Measurements from ENCODE around the gene DIP2C. TPM values are rescaled to one million over a fixed set of nuclear protein-coding genes. Genes with fewer than 3 reads are reported as not detected.

Gene DIP2C
- polyA plus RNA-seq, 1 of the 3 experiments (the other 2 are of a cell fraction): 8.7 TPM

DNA sequence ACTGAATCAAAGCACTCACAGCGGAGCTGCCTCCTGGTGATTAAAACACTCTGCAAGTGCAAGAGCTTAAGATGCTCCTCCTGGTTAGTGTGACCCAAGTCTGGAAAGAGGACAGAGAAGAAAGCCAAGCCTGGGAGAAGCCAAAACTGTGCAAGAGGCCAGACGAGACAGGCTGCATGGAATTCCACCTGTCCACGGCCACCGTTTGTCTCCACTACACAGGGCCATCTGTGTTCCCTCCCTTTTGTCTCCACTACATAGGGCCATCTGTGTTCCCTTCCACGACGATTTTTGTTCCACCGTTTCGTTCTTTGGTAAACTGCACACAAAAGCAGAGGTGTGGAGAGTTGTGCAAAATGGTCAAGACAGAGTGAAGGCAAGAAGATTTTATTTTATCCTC lies 233.0 kb downstream of the DIP2C start (continued):
- TF ChIP-seq, protein P1, sequence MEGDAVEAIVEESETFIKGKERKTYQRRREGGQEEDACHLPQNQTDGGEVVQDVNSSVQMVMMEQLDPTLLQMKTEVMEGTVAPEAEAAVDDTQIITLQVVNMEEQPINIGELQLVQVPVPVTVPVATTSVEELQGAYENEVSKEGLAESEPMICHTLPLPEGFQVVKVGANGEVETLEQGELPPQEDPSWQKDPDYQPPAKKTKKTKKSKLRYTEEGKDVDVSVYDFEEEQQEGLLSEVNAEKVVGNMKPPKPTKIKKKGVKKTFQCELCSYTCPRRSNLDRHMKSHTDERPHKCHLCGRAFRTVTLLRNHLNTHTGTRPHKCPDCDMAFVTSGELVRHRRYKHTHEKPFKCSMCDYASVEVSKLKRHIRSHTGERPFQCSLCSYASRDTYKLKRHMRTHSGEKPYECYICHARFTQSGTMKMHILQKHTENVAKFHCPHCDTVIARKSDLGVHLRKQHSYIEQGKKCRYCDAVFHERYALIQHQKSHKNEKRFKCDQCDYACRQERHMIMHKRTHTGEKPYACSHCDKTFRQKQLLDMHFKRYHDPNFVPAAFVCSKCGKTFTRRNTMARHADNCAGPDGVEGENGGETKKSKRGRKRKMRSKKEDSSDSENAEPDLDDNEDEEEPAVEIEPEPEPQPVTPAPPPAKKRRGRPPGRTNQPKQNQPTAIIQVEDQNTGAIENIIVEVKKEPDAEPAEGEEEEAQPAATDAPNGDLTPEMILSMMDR (IDR thresholded peaks at IDR 0.05): no peak
- no peak for TF ChIP-seq SMC3 (IDR thresholded peaks at IDR 0.05; ENCODE audit: low read depth, low read length)
- TF ChIP-seq, protein P2, sequence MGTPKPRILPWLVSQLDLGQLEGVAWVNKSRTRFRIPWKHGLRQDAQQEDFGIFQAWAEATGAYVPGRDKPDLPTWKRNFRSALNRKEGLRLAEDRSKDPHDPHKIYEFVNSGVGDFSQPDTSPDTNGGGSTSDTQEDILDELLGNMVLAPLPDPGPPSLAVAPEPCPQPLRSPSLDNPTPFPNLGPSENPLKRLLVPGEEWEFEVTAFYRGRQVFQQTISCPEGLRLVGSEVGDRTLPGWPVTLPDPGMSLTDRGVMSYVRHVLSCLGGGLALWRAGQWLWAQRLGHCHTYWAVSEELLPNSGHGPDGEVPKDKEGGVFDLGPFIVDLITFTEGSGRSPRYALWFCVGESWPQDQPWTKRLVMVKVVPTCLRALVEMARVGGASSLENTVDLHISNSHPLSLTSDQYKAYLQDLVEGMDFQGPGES (IDR thresholded peaks at IDR 0.05; ENCODE audit: low read depth, low read length): no peak
- TF ChIP-seq TEAD4 (IDR thresholded peaks at IDR 0.05; ENCODE audit: borderline replicate concordance, insufficient read depth): no peak
- no peak for TF ChIP-seq ELF1 (IDR thresholded peaks at IDR 0.05)
- TF ChIP-seq GABPA (IDR thresholded peaks at IDR 0.05; ENCODE audit: low read depth): no peak
- TF ChIP-seq, protein P3, sequence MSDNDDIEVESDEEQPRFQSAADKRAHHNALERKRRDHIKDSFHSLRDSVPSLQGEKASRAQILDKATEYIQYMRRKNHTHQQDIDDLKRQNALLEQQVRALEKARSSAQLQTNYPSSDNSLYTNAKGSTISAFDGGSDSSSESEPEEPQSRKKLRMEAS (IDR thresholded peaks at IDR 0.05; ENCODE audit: low read depth): no peak
- no peak for TF ChIP-seq POLR2AphosphoS5 (IDR thresholded peaks at IDR 0.05; ENCODE audit: low read depth, low read length)
- no peak for TF ChIP-seq JUND (IDR thresholded peaks at IDR 0.05)
- no peak for TF ChIP-seq NRF1 (IDR thresholded peaks at IDR 0.05; ENCODE audit: low read depth, low read length)
- TF ChIP-seq SIN3A (IDR thresholded peaks at IDR 0.05; ENCODE audit: borderline replicate concordance, low read depth, low read length): no peak

DNA sequence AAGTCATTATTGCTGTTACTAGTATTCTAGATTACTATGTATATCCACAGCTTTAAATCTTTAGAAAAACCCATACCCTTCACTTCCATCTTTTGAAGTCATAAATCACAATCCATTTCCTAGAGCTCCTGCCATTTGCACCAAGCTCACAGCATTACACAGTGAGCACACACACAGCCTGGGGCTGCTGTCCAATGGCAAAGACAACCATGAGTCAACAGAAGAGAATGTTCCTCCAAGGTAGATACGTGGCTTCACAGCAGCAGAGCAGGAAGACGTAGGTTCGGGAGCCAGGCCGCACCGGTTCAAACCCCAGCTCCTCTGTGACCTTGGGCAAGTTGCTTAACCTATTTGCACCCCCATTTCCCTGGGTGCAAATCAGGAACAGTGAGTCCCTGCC lies 234.6 kb downstream of the DIP2C start:
- POLR2A ChIA-PET: no interaction called here
- no peak overlapping the region for H3K4me2 ChIP-seq
- CTCF ChIA-PET: interaction anchor here (1.5 kb wide), 1 partner anchor 56 kb away, joined by 5 read pairs; no protein-coding TSS in a partner anchor
- no peaks in the 10 kb centered on the region for H3K9me3 ChIP-seq
- peaks cover 8% of the 10 kb centered on the region; the same call in 1 of the 2 replicates for H3K79me2 ChIP-seq (ENCODE audit: insufficient read depth)
- no peaks in the 10 kb centered on the region for H3F3A ChIP-seq (replicated peaks; ENCODE audit: insufficient read depth)
- H3K27ac ChIP-seq (ENCODE audit: low read depth in 2 of 2, low read length in 1 of 2): peak overlapping the region in 1 of 2 experiments; percentile 2; a peak in 1 of 4 replicates
- H3K4me3 ChIP-seq (ENCODE audit: low read depth in 2 of 2, low read length in 1 of 2): no peak overlapping the region
- no peak for DNase-seq
- no peaks in the 10 kb centered on the region for H3K27me3 ChIP-seq (ENCODE audit: insufficient read depth)
- H3K9ac ChIP-seq: no peak overlapping the region
- H3K9me2 ChIP-seq: no peaks in the 10 kb centered on the region
- peaks cover 0 to 25% of the 10 kb centered on the region in 2 experiments; a peak in 2 of 4 replicates for H3K4me1 ChIP-seq (ENCODE audit: control insufficient read depth in 1 of 2, insufficient read depth in 2 of 2, low read depth in 1 of 2, low read length in 1 of 2)
- no peaks in the 10 kb centered on the region for H3K36me3 ChIP-seq (replicated peaks in 1 of 2; ENCODE audit: control insufficient read depth in 1 of 2, insufficient read depth in 2 of 2, low read length in 1 of 2)
- no peaks in the 10 kb centered on the region; the same call in 1 of the 2 replicates for H4K20me1 ChIP-seq (ENCODE audit: insufficient read depth)
- no peak overlapping the region for H2AFZ ChIP-seq (ENCODE audit: low read depth)
- 27% methylated on average over 5 of the region's 5 CpGs for WGBS (ENCODE audit: low lambda C conversion rate)
- TF ChIP-seq TCF12 (IDR thresholded peaks at IDR 0.05): peak; percentile 46
- no peak for TF ChIP-seq CHD2 (IDR thresholded peaks at IDR 0.05; ENCODE audit: low read length, partially characterized antibody)
- peak; percentile 16; the same call in 1 of the 2 replicates for TF ChIP-seq YY1 (IDR thresholded peaks at IDR 0.05; ENCODE audit: low read depth)
- no peak for TF ChIP-seq MXI1 (IDR thresholded peaks at IDR 0.05; ENCODE audit: low read depth, low read length)
- TF ChIP-seq GABPA (IDR thresholded peaks at IDR 0.05; ENCODE audit: low read depth): no peak
- TF ChIP-seq, protein P4, sequence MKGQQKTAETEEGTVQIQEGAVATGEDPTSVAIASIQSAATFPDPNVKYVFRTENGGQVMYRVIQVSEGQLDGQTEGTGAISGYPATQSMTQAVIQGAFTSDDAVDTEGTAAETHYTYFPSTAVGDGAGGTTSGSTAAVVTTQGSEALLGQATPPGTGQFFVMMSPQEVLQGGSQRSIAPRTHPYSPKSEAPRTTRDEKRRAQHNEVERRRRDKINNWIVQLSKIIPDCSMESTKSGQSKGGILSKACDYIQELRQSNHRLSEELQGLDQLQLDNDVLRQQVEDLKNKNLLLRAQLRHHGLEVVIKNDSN (IDR thresholded peaks at IDR 0.05; ENCODE audit: borderline replicate concordance, low read depth): no peak
- TF ChIP-seq, protein P3 (IDR thresholded peaks at IDR 0.05; ENCODE audit: low read depth): peak; percentile 53; the same call in 1 of the 2 replicates
- TF ChIP-seq GATA2 (CRISPR knock-in tag; IDR thresholded peaks at IDR 0.05): no peak
- 0 out of 2 replicates have a peak, but pooled peaks have one; percentile 29 for TF ChIP-seq POLR2AphosphoS5 (IDR thresholded peaks at IDR 0.05; ENCODE audit: low read depth, low read length)
- no peak for TF ChIP-seq RFX5 (IDR thresholded peaks at IDR 0.05; ENCODE audit: low read length)
- TF ChIP-seq, protein P5, sequence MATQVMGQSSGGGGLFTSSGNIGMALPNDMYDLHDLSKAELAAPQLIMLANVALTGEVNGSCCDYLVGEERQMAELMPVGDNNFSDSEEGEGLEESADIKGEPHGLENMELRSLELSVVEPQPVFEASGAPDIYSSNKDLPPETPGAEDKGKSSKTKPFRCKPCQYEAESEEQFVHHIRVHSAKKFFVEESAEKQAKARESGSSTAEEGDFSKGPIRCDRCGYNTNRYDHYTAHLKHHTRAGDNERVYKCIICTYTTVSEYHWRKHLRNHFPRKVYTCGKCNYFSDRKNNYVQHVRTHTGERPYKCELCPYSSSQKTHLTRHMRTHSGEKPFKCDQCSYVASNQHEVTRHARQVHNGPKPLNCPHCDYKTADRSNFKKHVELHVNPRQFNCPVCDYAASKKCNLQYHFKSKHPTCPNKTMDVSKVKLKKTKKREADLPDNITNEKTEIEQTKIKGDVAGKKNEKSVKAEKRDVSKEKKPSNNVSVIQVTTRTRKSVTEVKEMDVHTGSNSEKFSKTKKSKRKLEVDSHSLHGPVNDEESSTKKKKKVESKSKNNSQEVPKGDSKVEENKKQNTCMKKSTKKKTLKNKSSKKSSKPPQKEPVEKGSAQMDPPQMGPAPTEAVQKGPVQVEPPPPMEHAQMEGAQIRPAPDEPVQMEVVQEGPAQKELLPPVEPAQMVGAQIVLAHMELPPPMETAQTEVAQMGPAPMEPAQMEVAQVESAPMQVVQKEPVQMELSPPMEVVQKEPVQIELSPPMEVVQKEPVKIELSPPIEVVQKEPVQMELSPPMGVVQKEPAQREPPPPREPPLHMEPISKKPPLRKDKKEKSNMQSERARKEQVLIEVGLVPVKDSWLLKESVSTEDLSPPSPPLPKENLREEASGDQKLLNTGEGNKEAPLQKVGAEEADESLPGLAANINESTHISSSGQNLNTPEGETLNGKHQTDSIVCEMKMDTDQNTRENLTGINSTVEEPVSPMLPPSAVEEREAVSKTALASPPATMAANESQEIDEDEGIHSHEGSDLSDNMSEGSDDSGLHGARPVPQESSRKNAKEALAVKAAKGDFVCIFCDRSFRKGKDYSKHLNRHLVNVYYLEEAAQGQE (IDR thresholded peaks at IDR 0.05; ENCODE audit: low read depth, low read length): peak; percentile 85
- TF ChIP-seq, protein P6, sequence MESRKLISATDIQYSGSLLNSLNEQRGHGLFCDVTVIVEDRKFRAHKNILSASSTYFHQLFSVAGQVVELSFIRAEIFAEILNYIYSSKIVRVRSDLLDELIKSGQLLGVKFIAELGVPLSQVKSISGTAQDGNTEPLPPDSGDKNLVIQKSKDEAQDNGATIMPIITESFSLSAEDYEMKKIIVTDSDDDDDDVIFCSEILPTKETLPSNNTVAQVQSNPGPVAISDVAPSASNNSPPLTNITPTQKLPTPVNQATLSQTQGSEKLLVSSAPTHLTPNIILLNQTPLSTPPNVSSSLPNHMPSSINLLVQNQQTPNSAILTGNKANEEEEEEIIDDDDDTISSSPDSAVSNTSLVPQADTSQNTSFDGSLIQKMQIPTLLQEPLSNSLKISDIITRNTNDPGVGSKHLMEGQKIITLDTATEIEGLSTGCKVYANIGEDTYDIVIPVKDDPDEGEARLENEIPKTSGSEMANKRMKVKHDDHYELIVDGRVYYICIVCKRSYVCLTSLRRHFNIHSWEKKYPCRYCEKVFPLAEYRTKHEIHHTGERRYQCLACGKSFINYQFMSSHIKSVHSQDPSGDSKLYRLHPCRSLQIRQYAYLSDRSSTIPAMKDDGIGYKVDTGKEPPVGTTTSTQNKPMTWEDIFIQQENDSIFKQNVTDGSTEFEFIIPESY (IDR thresholded peaks at IDR 0.05; ENCODE audit: borderline replicate concordance, low read depth): no peak
